ENCODE data around the gene DACH1.

DNA sequence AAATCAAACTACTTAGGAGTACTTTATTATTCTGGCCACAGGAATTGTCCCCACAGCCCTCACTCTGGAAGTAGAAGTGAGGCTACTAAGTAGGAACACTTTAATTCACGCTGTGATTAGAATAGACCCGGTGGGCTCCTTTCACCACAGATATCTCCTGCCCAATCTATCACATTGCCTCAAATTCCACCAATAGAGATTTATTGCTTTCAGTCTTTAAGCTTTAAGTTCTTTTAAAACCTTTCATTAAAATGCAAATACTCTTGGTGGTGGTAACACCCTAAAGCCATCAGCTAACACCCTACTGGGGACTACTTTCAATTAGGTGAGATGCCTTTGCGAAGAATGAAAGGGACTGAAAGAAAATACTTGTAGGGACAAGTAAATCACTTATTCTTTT is 181.9 kb downstream of the DACH1 start:
- TF ChIP-seq, protein P1, sequence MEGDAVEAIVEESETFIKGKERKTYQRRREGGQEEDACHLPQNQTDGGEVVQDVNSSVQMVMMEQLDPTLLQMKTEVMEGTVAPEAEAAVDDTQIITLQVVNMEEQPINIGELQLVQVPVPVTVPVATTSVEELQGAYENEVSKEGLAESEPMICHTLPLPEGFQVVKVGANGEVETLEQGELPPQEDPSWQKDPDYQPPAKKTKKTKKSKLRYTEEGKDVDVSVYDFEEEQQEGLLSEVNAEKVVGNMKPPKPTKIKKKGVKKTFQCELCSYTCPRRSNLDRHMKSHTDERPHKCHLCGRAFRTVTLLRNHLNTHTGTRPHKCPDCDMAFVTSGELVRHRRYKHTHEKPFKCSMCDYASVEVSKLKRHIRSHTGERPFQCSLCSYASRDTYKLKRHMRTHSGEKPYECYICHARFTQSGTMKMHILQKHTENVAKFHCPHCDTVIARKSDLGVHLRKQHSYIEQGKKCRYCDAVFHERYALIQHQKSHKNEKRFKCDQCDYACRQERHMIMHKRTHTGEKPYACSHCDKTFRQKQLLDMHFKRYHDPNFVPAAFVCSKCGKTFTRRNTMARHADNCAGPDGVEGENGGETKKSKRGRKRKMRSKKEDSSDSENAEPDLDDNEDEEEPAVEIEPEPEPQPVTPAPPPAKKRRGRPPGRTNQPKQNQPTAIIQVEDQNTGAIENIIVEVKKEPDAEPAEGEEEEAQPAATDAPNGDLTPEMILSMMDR (IDR thresholded peaks at IDR 0.05; ENCODE audit: insufficient read depth, low read length) = no peak
- TF ChIP-seq GABPA (IDR thresholded peaks at IDR 0.05; ENCODE audit: low read depth) (no peak), POLR2AphosphoS5 (IDR thresholded peaks at IDR 0.05; ENCODE audit: low read depth) (no peak), SPI1 (IDR thresholded peaks at IDR 0.05; ENCODE audit: borderline replicate concordance, low read depth) (no peak)
- TF ChIP-seq, protein P2, sequence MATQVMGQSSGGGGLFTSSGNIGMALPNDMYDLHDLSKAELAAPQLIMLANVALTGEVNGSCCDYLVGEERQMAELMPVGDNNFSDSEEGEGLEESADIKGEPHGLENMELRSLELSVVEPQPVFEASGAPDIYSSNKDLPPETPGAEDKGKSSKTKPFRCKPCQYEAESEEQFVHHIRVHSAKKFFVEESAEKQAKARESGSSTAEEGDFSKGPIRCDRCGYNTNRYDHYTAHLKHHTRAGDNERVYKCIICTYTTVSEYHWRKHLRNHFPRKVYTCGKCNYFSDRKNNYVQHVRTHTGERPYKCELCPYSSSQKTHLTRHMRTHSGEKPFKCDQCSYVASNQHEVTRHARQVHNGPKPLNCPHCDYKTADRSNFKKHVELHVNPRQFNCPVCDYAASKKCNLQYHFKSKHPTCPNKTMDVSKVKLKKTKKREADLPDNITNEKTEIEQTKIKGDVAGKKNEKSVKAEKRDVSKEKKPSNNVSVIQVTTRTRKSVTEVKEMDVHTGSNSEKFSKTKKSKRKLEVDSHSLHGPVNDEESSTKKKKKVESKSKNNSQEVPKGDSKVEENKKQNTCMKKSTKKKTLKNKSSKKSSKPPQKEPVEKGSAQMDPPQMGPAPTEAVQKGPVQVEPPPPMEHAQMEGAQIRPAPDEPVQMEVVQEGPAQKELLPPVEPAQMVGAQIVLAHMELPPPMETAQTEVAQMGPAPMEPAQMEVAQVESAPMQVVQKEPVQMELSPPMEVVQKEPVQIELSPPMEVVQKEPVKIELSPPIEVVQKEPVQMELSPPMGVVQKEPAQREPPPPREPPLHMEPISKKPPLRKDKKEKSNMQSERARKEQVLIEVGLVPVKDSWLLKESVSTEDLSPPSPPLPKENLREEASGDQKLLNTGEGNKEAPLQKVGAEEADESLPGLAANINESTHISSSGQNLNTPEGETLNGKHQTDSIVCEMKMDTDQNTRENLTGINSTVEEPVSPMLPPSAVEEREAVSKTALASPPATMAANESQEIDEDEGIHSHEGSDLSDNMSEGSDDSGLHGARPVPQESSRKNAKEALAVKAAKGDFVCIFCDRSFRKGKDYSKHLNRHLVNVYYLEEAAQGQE (IDR thresholded peaks at IDR 0.05; ENCODE audit: insufficient replicate concordance, low read depth) = no peak
